ENCODE measurements around the gene ZNF688.
A peak's percentile ranks its signal among the peaks of the same experiment; 100 is the strongest.
"Not testable (repeated sequence)": the region's sequence is repeated elsewhere in the genome, so short reads cannot be mapped to it uniquely, and the experiment has no call there.

The ZNF688 gene
- 16.5 to 22.1 (median 18.7) reads per million in 4 experiments for total RNA-seq

- peak; percentile 93 for DNase-seq
Measured at GRCh38 chr16:30571445-30572322, at the start of gene ZNF688. Gene ZNF688, minus strand, starts transcription at chr16:30571714. Its CDS starts 85 bp downstream, at chr16:30571629.

- DNase-seq = no peak
Measured at GRCh38 chr16:30620169-30620568, 48.7 kb upstream of the ZNF688 start.

- no peak for DNase-seq
Measured at GRCh38 chr16:30619638-30620037, 48.1 kb upstream of the ZNF688 start.

- no peak for DNase-seq
Measured at GRCh38 chr16:30619202-30619601, 47.7 kb upstream of the ZNF688 start.

GRCh38 chr16:30615358-30616091, 44.0 kb upstream of the ZNF688 start:
- peak; percentile 49 for DNase-seq

- peak; percentile 94 for DNase-seq
Measured at GRCh38 chr16:30609926-30610839, 38.7 kb upstream of the ZNF688 start, which contains the start of gene ZNF689. Gene ZNF689, minus strand, starts transcription at chr16:30610389. Its CDS starts 348 bp downstream, at chr16:30610041.

- no peak for DNase-seq
Measured at GRCh38 chr16:30609002-30609925, 37.8 kb upstream of the ZNF688 start.

- DNase-seq = no peak
Measured at GRCh38 chr16:30606004-30606403, 34.5 kb upstream of the ZNF688 start.

- DNase-seq = no peak
Measured at GRCh38 chr16:30605158-30605557, 33.6 kb upstream of the ZNF688 start.

GRCh38 chr16:30604316-30604947, 32.9 kb upstream of the ZNF688 start:
- DNase-seq = no peak

- no peak for DNase-seq
Measured at GRCh38 chr16:30603945-30604315, 32.4 kb upstream of the ZNF688 start.

GRCh38 chr16:30602616-30603277, 31.2 kb upstream of the ZNF688 start:
- no peak for DNase-seq

- no peak for DNase-seq
Measured at GRCh38 chr16:30601966-30602365, 30.5 kb upstream of the ZNF688 start.

- no peak for DNase-seq
Measured at GRCh38 chr16:30600929-30601328, 29.4 kb upstream of the ZNF688 start.

GRCh38 chr16:30600215-30600614, 28.7 kb upstream of the ZNF688 start:
- DNase-seq = no peak

GRCh38 chr16:30592871-30593270, 21.4 kb upstream of the ZNF688 start:
- DNase-seq = no peak

GRCh38 chr16:30590869-30591268, 19.4 kb upstream of the ZNF688 start:
- not testable (repeated sequence) for DNase-seq

- DNase-seq = not testable (repeated sequence)
Measured at GRCh38 chr16:30589582-30589981, 18.1 kb upstream of the ZNF688 start.

- no peak for DNase-seq
Measured at GRCh38 chr16:30588651-30589050, 17.1 kb upstream of the ZNF688 start.

Measured in effector CD8-positive, alpha-beta T cell (primary cell).